Esophagus mucosa (tissue), 1 donor: ENCODE measurements around the gene CLASP2. TPM values are rescaled to one million over a fixed set of nuclear protein-coding genes. Genes with fewer than 3 reads are reported as not detected.
"Not testable (repeated sequence)": the region's sequence is repeated elsewhere in the genome, so short reads cannot be mapped to it uniquely, and the experiment has no call there.

Source experiments
- ATAC-seq: fragments of 200-7000 bp; cut with Tn5 transposase; one replicate; pipeline ENCODE4 v1.9.1; 2020
- total RNA-seq: library from RNA; stranded (reverse); gene quantifications from one replicate; pipeline ENCODE4 v1.2.4, GENCODE V29; 2023
- donor health status: DM: yes; HTN: yes; CAD: no.

Gene CLASP2
- total RNA-seq, 1 donor from 2014 or later: 30.2 TPM

GRCh38 chr3:33447256-33447625, 270.8 kb downstream of the CLASP2 start:
- ATAC-seq: not testable (repeated sequence)

Other genes with a start within 250 kb of the CLASP2 start
- 251 TPM for gene PDCD6IP, start 80.4 kb upstream of the CLASP2 start, total RNA-seq